ENCODE data around the gene LRRC56. TPM values are rescaled to one million over a fixed set of nuclear protein-coding genes. Genes with fewer than 3 reads are reported as not detected.

LRRC56 gene
- total RNA-seq, 1 experiment from 2014 or later: 3.4 TPM

DNA sequence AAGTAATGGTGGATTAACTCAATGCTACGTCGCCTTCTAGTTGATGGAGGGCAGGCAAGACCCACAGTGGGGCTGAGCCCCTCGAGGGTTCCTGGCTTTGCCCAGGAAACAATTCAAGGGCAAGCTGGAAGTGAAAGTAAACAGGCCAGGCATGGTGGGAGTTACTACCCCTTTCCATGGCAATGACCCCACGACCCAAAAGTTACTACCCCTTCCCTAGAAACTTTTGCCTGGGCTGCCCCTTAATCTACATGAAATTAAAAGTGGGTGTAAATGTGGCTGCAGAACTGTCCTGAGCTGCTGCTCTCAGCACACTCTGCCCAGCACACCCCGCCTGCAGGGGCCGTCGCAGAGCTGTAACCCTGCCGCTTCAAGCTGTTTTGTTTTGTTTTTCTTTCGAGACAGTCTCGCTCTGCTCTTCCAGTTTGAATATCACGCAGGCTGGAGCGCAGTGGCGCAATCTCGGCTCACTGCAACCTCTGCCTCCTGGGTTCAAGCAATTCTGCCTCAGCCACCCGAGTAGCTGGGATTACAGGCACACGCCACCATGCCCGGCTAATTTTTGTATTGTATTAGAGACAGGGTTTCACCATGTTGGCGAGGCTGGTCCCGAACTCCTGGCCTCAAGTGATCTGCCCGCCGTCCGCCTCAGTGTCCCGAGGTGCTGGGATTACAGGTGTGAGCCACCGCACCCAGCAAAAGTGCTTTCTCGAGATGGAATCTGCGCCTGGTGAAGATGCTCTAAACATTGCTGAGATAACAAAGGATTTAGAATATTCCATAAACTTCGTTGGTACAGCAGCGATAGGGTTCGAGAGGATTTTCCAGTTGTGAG is 24.3 kb upstream of the LRRC56 start:
- H3K18ac ChIP-seq (ENCODE audit: insufficient read length, low read depth, low read length): no peak overlapping the region
- H3K27ac ChIP-seq (ENCODE audit: insufficient read length, low read depth, low read length): no peak overlapping the region

More for the DNA sequence above, 24.3 kb upstream of the LRRC56 start:
- peaks cover 20% of the 10 kb centered on the region in 2 experiments for H3K9me3 Mint-ChIP-seq
- Histone ChIP-seq H3K23ac (ENCODE audit: insufficient read length, low read depth, low read length) (no peak overlapping the region), H2BK120ac (ENCODE audit: low read depth, low read length, poor library complexity, severe bottlenecking) (no peak overlapping the region), H2BK15ac (ENCODE audit: low read depth, low read length) (no peak overlapping the region), H2AFZ (ENCODE audit: low read length) (no peak overlapping the region), H4K8ac (replicated peaks; ENCODE audit: insufficient read length, low read depth, low read length) (no peak overlapping the region), H3K79me2 (ENCODE audit: insufficient read depth, low read length) (no peaks in the 10 kb centered on the region), H4K5ac (ENCODE audit: insufficient read length, low read depth, low read length) (no peak overlapping the region), H3K79me1 (ENCODE audit: insufficient read depth, low read depth, low read length, poor library complexity, severe bottlenecking) (no peaks in the 10 kb centered on the region), H3K27me3 (ENCODE audit: insufficient read depth, low read length) (no peaks in the 10 kb centered on the region; the same call in 1 of the 2 replicates), H3K9ac (ENCODE audit: extremely low read depth, insufficient read length, low read length) (no peak overlapping the region), H2AK5ac (ENCODE audit: insufficient read length, low read length) (no peak overlapping the region), H3K14ac (ENCODE audit: insufficient read depth, low read length) (no peak overlapping the region), H3K4me1 (ENCODE audit: insufficient read depth, low read length) (no peaks in the 10 kb centered on the region), H4K20me1 (ENCODE audit: control insufficient read depth, insufficient read depth, insufficient read length) (no peaks in the 10 kb centered on the region), H3K9me3 (ENCODE audit: control insufficient read depth, low read depth, low read length) (no peaks in the 10 kb centered on the region), H3T11ph (ENCODE audit: low read length) (no peak overlapping the region), H3K4me2 (ENCODE audit: insufficient read depth, insufficient read length, low read length) (no peak overlapping the region), H3K56ac (ENCODE audit: insufficient read length, low read depth, low read length) (no peak overlapping the region), H2BK12ac (ENCODE audit: insufficient read length, low read depth, low read length) (no peak overlapping the region), H3K23me2 (ENCODE audit: insufficient read length, low read depth, low read length, poor library complexity, severe bottlenecking) (no peaks in the 10 kb centered on the region), H2BK5ac (ENCODE audit: insufficient read length, low read length) (no peak overlapping the region), H2BK20ac (ENCODE audit: low read depth, low read length, poor library complexity, severe bottlenecking) (no peak overlapping the region), H3K4ac (ENCODE audit: low read depth, low read length) (no peak overlapping the region), H4K91ac (ENCODE audit: insufficient read length, low read depth, low read length) (no peak overlapping the region)
- TF ChIP-seq, protein P1, sequence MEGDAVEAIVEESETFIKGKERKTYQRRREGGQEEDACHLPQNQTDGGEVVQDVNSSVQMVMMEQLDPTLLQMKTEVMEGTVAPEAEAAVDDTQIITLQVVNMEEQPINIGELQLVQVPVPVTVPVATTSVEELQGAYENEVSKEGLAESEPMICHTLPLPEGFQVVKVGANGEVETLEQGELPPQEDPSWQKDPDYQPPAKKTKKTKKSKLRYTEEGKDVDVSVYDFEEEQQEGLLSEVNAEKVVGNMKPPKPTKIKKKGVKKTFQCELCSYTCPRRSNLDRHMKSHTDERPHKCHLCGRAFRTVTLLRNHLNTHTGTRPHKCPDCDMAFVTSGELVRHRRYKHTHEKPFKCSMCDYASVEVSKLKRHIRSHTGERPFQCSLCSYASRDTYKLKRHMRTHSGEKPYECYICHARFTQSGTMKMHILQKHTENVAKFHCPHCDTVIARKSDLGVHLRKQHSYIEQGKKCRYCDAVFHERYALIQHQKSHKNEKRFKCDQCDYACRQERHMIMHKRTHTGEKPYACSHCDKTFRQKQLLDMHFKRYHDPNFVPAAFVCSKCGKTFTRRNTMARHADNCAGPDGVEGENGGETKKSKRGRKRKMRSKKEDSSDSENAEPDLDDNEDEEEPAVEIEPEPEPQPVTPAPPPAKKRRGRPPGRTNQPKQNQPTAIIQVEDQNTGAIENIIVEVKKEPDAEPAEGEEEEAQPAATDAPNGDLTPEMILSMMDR (conservative IDR thresholded peaks at IDR 0.05): no peak
- DNase-seq: no peak
- no peak overlapping the region for H3K27ac Mint-ChIP-seq
- peaks cover 40 to 51% (median 44%) of the 10 kb centered on the region in 3 experiments for H3K36me3 Mint-ChIP-seq (ENCODE audit: insufficient read depth in 1 of 3, low read depth in 3 of 3)
- no peaks in the 10 kb centered on the region; the same call in none of the 2 replicates for H3K27me3 Mint-ChIP-seq (ENCODE audit: low read depth)
- no peak overlapping the region; a peak in 1 of 5 replicates for H3K4me3 Mint-ChIP-seq
- no CpG with 5 or more reads among the region's 29 CpGs for WGBS (ENCODE audit: extremely low coverage, insufficient read length, low lambda C conversion rate)
- peaks cover 4 to 6% of the 10 kb centered on the region in 2 experiments for H3K4me1 Mint-ChIP-seq
